SK-N-MC (cell line): ENCODE measurements around the gene RPAP3.
A peak's percentile ranks its signal among the peaks of the same experiment; 100 is the strongest.

Experiments used
- EZH2 ChIP-seq: fragments of 200-600 bp; sonication (generic); IDR thresholded peaks from one replicate; pipeline ENCODE4 v1.6.1; 2017; ENCODE audit warnings: antibody characterized with exemption
- FOXP2 ChIP-seq: optimal IDR thresholded peaks from 2 replicates; pipeline ENCODE3; 2011; ENCODE audit warnings: mild to moderate bottlenecking, moderate library complexity; ENCODE audit not compliant: insufficient read depth; ENCODE audit errors: extremely low read length, control extremely low read depth
- POLR2AphosphoS5 ChIP-seq: IDR thresholded peaks from 2 replicates; pipeline ENCODE4 v1.6.1; 2012; ENCODE audit warnings: mild to moderate bottlenecking, low read depth, low read length, borderline replicate concordance

DNA sequence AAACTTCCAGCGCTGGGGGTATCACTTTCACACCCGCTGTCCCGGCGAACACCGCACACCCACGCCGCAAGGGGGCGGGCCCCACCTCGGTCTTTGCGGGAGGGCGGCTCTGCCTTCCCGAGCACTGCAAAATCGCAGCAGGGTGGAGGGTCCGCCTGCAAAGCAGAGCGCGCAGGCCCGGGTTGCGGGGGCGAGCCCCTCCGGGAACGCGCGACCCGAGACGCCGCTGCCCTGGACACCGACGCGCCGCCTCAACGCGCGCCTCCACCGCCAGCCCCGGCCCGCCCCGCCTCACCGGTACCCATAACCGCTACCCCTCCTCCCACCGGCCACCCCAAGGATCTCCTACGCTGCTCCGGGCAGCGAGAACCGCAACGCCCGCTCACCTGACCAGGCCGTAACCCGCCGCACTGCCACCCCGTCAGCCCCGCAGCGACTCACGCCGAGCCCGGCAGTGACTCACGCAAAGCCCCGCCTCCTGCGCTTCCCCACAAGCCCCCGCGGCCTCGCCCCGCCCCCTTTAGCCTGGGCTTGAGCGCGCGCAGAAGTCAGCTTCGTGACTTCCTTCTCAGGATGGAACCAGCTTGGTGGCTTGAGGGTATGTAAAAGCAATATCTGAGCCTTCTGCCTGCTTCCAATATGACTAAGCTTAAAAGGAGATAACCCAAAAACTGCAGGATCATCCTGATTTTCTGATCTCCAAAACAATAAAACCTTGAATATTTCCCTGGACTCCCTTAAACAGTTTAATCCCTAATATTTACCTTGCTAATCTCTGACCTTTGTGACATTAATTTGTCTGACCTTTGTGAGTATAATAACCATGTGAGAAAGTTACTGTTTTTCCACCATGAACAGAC, at the start of gene RPAP3:
- no peak for TF ChIP-seq EZH2
- TF ChIP-seq POLR2AphosphoS5: peak; percentile 96
- no peak for TF ChIP-seq FOXP2
